Activated CD4-positive, alpha-beta T cell treated with anti-CD3 and anti-CD28 coated beads, Interleukin-2, amount 50 U/mL, for 48 hours (primary cell): ENCODE results near the gene SHISAL1.
"Not testable (repeated sequence)": the region's sequence is repeated elsewhere in the genome, so short reads cannot be mapped to it uniquely, and the experiment has no call there.

Source experiments
- DNase-seq, 2 experiments: peaks; one replicate each; pipeline ENCODE4 v3.0.0-alpha.2; 2020

The SHISAL1 gene

DNA sequence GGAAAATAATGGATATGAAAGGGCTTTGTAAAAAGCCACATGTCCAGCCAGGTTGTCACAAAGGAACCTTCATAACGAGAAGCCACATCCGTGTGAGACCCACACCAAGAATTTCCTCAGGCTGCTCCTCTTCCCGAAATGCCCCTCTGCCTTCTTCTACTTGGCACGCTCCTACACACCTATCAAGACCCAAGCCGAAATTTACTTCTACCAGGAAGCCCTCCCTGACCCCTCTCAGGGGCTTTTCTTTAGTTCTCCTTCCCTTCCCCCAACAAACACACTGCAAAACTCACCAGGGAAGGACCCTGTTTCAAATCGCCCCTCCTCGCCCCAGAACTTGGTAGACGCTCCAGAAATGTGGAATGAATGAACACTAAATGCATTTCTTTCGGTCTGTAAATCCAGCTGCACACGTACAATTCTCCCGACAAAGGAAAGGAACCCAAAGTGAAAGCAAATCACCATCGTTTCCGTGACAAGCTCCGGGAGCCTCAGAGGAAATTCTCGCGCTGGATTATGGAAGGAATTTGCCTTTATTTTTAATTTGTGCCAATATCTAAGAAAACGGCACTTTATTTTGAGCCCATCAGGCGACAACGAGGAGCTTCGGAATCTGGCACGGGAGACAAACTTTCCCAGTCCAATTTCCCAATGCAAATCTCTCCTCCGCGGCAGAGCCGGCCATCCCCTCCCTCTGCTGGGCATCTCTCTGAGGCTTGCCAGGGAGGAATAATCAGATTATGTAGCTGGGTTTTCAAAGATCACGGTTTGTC is 13.2 kb upstream of the SHISAL1 start:
- DNase-seq, result no peak

DNA sequence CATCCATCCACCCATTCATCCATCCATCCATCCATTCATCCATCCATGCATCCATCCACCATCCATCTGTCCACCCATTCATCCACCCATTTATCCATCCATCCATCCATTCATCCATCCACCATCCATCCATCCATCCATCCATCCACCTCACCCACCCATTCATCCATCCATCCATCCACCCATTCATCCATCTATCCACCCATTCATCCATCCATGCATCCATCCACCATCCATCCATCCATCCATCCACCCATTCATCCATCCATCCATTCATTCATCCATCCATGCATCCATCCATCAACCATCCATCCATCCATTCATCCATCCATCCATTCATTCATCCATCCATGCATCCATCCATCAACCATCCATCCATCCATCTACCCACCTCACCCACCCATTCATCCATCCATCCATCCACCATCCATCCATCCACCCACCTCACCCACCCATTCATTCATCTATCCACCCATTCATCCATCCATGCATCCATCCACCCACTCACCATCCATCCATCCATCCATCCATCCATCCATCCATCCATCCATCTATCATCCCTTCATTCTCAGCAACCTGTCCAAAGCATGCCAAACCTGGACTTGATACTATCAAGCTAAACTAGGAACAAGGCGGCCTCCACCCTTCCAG is 10.5 kb upstream of the SHISAL1 start:
- not testable (repeated sequence) for DNase-seq

DNA sequence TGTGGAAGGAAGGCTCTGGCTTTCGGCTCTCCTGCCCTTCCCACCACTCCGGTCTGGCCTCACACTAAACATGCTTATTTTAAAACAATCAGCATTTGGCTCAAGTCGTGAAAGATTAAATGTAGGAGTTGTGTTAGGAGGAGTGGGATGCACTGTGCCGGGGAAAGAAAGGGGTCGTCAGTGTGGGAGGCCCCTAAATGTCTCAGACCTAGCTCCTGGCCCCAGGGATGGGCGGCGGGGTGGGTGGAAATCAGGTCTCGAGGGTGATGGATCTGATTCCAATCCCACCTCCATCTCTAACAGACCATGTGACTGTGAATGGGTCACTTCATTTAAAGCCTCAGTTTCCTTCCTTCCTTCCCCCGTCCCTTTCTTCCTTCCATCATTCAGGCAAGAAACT is 6.9 kb upstream of the SHISAL1 start:
- DNase-seq, result no peak

- DNase-seq, result no peak
Observed at GRCh38 chr22:44318751-44319150, 6.0 kb upstream of the SHISAL1 start.

- DNase-seq, result no peak
Observed at GRCh38 chr22:44317886-44318637, 5.3 kb upstream of the SHISAL1 start.

GRCh38 chr22:44317123-44317444 is 4.3 kb upstream of the SHISAL1 start:
- DNase-seq, result no peak

GRCh38 chr22:44316393-44317122 is 3.8 kb upstream of the SHISAL1 start:
- no peak for DNase-seq

GRCh38 chr22:44314425-44315067 is 1.8 kb upstream of the SHISAL1 start:
- no peak for DNase-seq

GRCh38 chr22:44313385-44314006 is 745 bp upstream of the SHISAL1 start:
- DNase-seq, result no peak

GRCh38 chr22:44311855-44312170 is 938 bp downstream of the SHISAL1 start:
- DNase-seq, result no peak

- DNase-seq, result no peak
Observed at GRCh38 chr22:44311104-44311854, 1.5 kb downstream of the SHISAL1 start.

DNA sequence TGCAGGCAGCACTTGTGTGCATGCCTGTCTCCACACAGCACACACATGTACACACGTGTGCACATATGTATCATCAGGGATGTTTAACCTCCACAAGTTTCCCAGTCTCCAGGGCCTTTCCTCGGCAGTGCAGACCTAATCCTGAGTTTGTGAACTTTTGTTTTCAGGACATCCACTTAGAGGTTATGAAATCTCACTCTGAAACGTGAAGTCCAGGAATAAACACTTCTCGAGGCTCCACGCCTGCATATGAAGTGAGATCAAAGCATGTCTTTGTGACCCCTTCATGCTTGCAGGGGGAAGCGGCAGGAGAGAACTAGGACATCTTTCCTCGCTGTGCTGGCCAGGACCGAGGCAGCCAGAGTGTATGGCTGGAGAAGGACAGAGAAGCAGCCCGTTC is 3.1 kb downstream of the SHISAL1 start:
- DNase-seq, result no peak

- DNase-seq, result no peak
Observed at GRCh38 chr22:44309137-44309536, 3.6 kb downstream of the SHISAL1 start.

GRCh38 chr22:44307509-44308169 is 5.1 kb downstream of the SHISAL1 start:
- DNase-seq, result no peak

DNA sequence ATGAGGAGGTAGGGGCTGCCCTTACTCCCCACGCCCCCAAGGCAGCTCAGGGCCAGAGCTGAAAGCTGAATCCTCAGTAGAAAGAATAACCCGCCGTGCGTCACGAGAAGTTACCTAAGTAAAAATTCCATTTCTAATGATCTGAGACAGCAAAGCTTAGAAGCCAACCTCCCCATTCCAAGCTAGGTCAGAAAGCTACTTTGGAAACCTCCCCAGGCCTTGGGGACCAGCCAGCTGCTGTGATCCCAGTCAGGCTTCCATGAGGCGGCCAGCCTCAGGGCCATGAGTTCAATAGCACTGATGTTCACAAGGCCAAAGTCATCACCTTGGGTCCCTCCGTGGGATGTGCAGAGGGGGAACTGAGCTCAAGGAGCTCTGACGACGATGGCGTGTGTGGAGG is 6.9 kb downstream of the SHISAL1 start:
- no peak for DNase-seq

GRCh38 chr22:44305455-44305854 is 7.3 kb downstream of the SHISAL1 start:
- no peak for DNase-seq

GRCh38 chr22:44304911-44305310 is 7.8 kb downstream of the SHISAL1 start:
- no peak for DNase-seq

DNA sequence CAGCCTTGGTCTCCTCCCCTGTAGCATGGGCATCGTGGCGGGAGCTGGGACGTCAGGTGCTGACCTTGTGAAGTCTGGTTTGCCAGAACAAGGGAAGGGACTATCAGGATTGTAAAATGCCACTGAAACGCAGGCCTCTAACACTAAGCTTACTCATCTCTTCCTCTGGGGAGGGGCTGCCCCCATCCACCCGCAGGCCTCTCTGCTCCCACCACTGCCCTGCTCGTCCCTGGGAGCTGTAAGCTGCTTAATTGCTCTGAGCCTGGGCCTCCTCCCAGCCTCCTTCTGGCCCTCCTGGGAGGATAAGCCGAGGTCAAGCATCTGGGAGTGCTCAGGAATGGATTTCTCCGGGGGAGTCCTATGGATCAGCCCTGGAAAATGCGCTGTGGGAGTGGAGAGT is 8.4 kb downstream of the SHISAL1 start:
- peak; percentile 5 to 20 for DNase-seq

DNA sequence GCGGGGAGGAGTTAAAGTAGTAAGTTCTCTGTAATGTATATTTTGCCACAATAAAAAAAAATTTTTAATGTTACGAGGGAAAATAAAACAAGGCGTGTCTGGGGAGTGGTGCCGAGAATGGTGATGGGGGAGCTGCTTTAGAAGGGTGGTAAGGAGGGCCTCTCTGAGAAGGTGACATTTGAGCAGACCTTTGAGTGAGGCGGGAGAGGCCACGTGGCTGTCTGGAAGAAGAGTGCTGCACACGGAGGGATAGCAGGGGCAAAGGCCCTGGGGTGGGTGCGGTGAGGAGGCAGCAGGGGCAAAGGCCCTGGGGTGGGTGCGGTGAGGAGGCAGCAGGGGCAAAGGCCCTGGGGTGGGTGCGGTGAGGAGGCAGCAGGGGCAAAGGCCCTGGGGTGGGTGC is 10.4 kb downstream of the SHISAL1 start:
- DNase-seq, result not testable (repeated sequence)

- no peak for DNase-seq
Observed at GRCh38 chr22:44301039-44301438, 11.7 kb downstream of the SHISAL1 start.

DNA sequence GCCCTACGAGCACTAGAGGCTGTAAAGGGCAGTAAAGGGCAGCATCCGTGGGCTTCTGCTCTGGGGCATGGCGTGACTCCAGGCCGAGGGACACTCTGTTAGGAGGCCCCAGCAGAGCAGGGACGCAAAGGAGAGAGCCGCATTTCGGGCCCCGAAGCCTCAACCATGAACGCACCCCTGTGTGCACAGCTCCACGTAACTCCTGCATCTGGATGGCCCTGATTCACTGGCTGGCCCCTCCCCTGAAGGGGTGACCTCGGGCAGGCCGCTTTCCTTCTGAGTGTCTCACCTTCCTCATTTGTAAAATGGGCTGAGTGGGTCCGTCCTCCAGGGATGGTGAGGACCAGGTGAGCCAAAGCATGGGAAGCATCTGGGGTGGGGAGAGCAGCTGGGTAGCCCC is 13.6 kb downstream of the SHISAL1 start:
- no peak for DNase-seq
